Bronchial epithelial cell (primary cell): ENCODE results near the gene SLC1A2. TPM values are rescaled to one million over a fixed set of nuclear protein-coding genes. Genes with fewer than 3 reads are reported as not detected.

Experiments used
- DNase-seq: peaks from one replicate; pipeline ENCODE4 v3.0.0-alpha.2; 2010; ENCODE audit warnings: low read depth
- FAIRE-seq: peaks from 2 replicates; lab custom pipeline; 2011; peaks lifted over from hg19 to GRCh38; lab: Jason Lieb, UNC
- H3K27me3 ChIP-seq: 2 replicates; pipeline ENCODE4 v1.5.1; 2011; ENCODE audit warnings: low read length; ENCODE audit not compliant: control insufficient read depth, insufficient read depth
- H3K36me3 ChIP-seq: 2 replicates; pipeline ENCODE4 v1.5.1; 2011; ENCODE audit warnings: low read length; ENCODE audit not compliant: control insufficient read depth, insufficient read depth
- H3K4me3 ChIP-seq: 2 replicates; pipeline ENCODE4 v1.5.1; 2011; ENCODE audit warnings: mild to moderate bottlenecking, low read depth, low read length, control low read depth
- total RNA-seq: library from RNA; depleted of rRNA; stranded (reverse); fragments of >200 nt; gene quantifications from 2 replicates; pipeline ENCODE4 v1.2.1, GENCODE V29; 2014
- TF ChIP-seq, protein P1 (sequence below): IDR thresholded peaks from 2 replicates; pipeline ENCODE4 v1.5.1; 2011; ENCODE audit warnings: mild to moderate bottlenecking, moderate library complexity, low read length, control low read depth, inconsistent platforms; ENCODE audit not compliant: insufficient read depth, severe bottlenecking

Gene SLC1A2
- total RNA-seq, 1 donor from 2014 or later, result under 0.01 TPM

DNA sequence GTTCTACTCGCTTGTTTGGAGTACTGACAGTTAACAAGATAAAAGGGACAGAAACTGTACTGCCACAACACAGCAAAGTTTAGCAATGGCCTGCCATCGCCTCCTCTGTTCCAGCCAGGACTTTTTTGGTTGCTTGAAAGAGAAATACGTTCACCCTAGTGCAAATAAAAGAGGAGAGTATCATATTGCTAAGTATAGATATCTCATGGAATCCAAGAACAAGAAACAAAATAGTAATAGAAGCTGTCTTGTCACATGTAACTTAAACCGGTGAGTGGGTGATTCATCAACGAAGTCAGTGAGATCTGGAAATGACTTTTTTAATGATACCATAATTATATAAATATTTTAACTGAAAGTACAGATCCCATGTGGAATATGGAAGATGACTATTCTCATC lies 35.4 kb downstream of the SLC1A2 start:
- Histone ChIP-seq H3K27me3 (no peaks in the 10 kb centered on the region), H3K4me3 (no peak overlapping the region), H3K36me3 (no peaks in the 10 kb centered on the region)
- DNase-seq, result no peak
- FAIRE-seq, result no peak
- TF ChIP-seq, protein P1, sequence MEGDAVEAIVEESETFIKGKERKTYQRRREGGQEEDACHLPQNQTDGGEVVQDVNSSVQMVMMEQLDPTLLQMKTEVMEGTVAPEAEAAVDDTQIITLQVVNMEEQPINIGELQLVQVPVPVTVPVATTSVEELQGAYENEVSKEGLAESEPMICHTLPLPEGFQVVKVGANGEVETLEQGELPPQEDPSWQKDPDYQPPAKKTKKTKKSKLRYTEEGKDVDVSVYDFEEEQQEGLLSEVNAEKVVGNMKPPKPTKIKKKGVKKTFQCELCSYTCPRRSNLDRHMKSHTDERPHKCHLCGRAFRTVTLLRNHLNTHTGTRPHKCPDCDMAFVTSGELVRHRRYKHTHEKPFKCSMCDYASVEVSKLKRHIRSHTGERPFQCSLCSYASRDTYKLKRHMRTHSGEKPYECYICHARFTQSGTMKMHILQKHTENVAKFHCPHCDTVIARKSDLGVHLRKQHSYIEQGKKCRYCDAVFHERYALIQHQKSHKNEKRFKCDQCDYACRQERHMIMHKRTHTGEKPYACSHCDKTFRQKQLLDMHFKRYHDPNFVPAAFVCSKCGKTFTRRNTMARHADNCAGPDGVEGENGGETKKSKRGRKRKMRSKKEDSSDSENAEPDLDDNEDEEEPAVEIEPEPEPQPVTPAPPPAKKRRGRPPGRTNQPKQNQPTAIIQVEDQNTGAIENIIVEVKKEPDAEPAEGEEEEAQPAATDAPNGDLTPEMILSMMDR, result no peak

DNA sequence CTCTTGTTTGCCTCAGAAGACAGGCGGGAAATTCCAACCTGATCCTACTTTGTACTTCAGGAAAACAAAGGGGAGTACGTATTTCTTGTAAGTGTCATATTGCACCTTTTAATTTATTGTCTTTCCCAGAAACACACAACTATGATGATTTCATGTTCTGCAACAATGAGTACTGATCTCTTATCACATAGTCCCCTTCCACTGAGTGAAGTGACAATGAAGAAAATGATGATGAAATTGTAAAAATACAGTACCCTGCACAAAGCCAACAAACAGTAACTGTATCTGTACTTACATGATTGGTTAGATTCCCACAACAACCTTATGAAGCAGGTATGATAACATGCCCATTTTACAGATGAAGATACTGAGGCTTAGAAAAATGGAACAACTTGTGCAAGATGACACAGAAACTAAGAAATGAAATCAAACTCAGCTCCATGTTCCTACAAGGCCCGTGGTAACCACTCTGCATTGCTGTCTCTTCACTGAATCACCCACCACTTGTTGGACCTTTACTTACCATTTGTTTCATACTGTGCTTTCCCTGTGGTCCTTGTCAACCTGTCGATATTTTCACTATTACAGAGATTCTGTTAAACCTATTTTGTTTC lies 37.5 kb downstream of the SLC1A2 start:
- TF ChIP-seq, protein P1, result no peak
- no peak for DNase-seq
- FAIRE-seq, result no peak
- Histone ChIP-seq H3K27me3 (peaks cover 2% of the 10 kb centered on the region), H3K4me3 (no peak overlapping the region), H3K36me3 (no peaks in the 10 kb centered on the region)

DNA sequence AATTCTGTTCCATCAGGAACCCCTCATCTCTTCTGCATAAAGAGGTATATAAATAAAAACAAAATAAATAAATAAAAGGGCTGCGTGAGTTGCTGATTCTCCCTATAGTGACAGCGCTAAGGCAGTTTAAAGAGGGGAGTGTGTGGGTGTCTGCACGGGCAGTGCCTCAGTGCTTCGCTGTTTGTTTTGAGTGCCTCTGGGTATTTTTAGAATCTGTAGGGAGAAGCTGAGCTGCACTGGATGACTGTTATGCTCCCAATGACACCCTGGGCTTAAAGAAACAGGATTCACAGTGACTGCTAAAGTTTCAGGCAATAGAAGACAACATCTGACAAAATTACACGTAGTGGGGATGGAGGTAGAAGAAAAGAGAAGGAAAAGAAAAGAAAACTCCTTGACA lies 38.8 kb downstream of the SLC1A2 start:
- TF ChIP-seq, protein P1, result no peak
- no peaks in the 10 kb centered on the region for H3K36me3 ChIP-seq

DNA sequence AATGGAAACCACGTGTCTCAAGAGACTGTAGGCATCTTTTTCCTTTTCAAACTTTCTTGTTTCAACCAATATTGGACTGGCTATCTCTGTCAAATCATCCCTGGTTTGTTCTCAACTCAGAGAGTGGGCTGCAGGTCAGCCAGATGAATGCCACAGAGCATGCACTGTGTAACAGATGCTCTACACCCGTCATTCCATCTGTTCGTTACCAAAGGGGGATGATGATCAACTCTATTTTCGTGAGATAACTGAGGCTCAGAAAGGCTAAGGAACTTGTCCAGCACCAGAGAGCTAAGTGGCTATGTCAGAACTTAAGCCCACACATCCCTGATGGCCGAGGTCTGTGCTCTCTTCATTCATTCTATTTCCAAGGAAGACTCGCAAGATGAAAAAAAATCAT lies 42.1 kb downstream of the SLC1A2 start:
- DNase-seq (no peak), FAIRE-seq (no peak)
- Histone ChIP-seq H3K36me3 (no peaks in the 10 kb centered on the region), H3K27me3 (peaks cover 2% of the 10 kb centered on the region), H3K4me3 (no peak overlapping the region)
- TF ChIP-seq, protein P1, result no peak

More for the DNA sequence above, 38.8 kb downstream of the SLC1A2 start:
- DNase-seq (no peak), FAIRE-seq (no peak)
- no peak overlapping the region for H3K4me3 ChIP-seq
- peaks cover 2% of the 10 kb centered on the region for H3K27me3 ChIP-seq

DNA sequence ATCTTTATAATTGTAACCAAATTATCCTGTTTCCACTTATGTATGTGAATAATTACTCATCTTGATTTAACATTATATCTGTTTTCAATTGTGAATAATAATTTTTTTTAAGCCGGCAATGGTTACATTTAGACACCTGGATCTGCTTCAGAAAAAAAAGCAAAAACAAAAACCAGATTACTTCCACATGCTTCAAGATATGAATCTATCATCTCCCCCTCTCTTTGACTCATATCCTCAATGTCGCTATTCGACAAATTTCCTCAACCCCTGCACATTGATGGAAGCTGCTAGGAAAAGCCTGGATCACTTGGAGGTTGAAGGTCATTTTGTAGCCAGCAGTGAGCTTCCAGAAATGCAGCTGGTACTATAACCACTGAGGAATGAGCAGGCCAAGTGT lies 42.7 kb downstream of the SLC1A2 start:
- TF ChIP-seq, protein P1, result no peak

DNA sequence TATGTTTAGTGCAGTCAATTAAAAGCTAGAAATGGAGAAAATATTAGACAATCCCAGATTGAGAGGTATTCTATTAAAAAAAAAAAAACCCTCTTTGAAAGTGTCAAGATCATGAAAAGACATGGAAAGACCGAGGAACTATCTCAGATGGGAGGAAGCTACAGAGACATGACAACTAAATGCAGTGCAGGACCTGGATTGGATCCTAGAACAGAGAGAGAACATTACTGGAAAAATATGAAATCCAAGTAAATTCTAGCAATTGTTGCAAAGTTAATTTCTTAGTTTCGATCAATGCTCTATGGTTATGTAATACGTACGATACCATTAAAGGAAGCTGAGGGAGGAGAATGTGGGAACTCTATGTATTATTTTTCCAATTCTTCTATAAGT lies 43.2 kb downstream of the SLC1A2 start:
- TF ChIP-seq, protein P1, result no peak
- DNase-seq (no peak), FAIRE-seq (no peak)
- Histone ChIP-seq H3K36me3 (no peaks in the 10 kb centered on the region), H3K4me3 (no peak overlapping the region), H3K27me3 (peaks cover 3% of the 10 kb centered on the region)

More for the DNA sequence above, 42.7 kb downstream of the SLC1A2 start:
- FAIRE-seq (no peak), DNase-seq (no peak)
- peaks cover 2% of the 10 kb centered on the region for H3K27me3 ChIP-seq
- no peak overlapping the region for H3K4me3 ChIP-seq
- no peaks in the 10 kb centered on the region for H3K36me3 ChIP-seq
